HG03520 (cell line): Measurements from ENCODE around the gene DNAH14.

Experiments used
- ATAC-seq: cut with Tn5 transposase; IDR thresholded peaks from one replicate; pipeline ENCODE4 v1.9.1; 2021; ENCODE audit warnings: mild to moderate bottlenecking, moderate library complexity; ENCODE audit not compliant: unreplicated experiment

The DNAH14 gene

GRCh38 chr1:225422795-225423517, 493.5 kb downstream of the DNAH14 start:
- no peak for ATAC-seq

DNA sequence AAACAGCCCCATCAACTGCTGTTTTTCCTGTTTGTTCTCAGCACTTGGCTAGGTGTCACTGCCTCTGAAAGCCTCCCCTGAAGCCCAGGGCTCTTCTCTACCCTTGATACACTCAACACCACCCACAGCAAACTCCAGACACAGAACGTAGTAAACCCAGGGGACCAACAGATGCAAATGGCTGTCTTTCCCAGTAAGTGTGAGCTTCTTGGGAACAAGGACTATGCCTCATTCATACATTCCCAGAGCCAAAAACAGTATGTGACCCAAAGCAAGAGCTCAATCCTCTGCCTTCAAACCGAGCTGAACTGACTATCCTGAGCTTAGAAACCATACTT, 494.0 kb downstream of the DNAH14 start:
- ATAC-seq, result no peak

DNA sequence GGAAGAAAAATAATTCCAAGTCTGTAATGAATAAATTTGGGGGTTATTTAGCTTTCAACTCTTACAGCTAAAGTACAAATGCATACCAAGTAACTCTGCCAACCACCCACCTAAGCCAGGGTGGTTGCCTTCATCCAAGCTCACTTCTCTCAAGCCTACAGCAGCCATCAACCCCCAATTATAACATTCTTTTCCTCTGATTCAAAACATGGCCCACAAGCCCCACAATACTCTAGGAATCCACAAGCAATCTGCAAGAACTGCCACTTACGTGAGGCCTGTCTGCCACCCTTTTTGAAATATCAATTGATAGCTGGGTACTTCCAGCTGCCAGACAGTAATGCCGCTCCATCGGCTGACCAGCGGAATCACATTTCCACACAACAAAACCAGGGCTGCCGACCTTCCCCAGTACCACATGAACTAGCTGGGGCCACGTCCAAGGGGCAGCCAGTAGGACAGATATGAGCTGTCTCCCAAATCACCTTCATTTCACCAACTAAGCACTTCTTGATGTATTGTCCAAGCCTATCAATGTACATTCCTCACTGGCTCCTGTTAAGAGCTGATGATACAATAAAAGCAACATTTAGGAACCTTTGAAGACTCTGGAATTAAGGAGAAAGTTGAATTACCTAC, 495.2 kb downstream of the DNAH14 start:
- no peak for ATAC-seq

- ATAC-seq, result no peak
Measured at GRCh38 chr1:225425201-225425786, 495.8 kb downstream of the DNAH14 start.

DNA sequence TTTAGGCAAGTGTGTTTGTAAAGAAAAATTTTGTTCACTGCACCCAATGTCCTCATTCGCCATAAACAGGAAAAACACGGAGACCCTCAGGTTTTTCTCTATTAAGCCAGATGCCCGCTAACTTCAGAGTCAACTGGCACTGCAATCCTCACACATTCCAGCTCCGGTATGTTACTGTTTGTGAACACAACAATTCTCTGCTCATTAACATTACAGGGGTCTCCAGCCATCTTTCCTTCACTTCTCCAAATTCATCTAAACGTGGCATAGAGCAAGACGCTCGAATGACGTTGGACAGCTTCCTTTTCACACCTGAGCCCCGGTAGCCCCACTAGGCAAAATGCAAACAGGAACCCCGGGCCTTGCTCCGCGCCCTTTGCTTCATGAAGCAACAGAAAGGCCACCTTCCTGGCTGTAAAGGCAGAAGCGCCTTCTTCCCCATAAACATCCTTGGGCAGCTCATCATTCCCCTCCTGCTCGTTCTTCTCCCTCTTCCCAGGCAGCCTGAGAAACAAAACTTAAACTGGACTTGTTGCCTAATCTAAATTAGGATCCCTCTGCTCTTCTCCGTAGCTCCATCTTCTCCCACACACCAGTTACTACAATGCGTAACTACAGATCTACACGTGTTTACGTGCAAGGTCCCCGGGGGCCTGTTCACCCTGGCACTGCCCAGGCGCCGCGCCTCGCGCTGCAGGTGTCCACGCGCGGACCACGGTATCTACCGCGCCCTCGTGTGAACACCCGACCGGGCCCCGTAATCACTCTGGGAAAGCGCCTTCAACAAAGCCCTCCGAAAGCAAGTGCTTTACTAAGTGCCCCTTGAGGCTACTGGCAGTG, 497.1 kb downstream of the DNAH14 start:
- ATAC-seq, result no peak

DNA sequence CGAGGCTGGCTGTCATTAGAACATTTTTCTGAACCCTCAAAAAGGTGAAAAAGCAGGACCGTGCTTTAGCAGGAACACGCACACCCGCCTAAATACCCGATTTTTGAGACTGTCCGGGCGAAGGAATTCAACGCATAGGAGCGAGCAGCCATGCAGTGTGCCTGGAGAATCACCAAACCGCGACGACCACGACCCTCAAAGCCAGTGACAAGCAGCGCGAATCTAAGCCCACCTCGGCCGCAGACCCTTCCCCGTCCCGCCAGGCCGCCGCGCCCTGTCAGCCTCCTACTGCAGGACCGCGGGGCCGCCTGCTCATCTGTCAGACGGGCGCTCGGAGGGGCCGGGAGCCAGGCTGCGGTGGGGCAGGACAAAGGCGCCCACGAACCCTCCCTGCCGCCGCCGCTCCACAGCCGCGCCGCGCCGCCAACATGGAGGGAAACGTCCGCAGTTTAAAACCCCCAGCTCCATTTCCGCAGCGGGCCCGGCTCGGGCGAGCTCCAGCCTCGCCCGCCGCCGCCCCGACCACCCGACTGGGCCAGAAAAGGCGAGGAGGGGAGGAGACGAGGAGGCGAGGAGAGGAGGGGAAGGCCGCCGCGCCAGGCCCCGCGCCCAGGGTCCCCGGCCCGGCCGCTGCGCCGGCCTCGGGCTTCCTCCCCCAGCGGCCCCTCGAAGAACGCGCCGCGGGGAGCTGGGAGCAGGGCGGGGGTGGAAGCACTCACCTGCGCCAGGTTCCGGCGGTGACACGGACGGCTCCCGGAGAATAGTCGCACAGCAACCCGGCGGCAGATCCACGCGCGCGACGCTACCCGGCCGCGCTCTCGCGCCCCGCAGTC, 498.0 kb downstream of the DNAH14 start, which contains the start of gene LBR:
Gene LBR (minus strand): TSS at position 804 of the 833 bp plus-strand sequence. CDS start 3,963 bp downstream, outside the sequence.
- peak; percentile 30 for ATAC-seq

- peak; percentile 88 for ATAC-seq
Measured at GRCh38 chr1:225428068-225428880, 498.8 kb downstream of the DNAH14 start.

DNA sequence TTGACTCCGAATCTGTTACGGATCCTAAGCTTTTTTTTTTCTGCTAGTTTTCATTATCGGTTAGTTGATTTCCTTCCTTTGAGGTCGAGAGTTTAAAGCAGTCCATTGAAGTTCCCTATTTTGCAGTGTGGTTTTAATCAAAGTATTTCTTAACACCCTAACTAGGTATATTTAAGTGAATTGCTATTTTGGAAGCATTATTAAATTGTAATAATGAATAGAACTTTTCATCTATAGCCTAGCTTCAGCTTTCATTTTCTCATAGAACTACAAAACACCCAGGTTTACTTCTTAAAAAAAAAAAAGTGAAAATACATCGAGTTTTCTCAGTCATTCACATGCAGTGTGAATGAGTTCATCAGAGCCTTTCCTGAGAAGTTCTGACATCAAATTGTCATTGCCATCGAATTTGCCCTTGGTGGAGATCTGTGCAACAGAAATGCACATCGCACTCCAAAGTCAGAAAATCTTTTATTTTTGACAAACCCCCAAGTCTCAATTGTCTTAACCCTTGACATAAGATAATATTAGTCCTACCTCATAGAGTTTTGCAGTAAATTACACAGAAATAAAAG, 499.5 kb downstream of the DNAH14 start:
- no peak for ATAC-seq

DNA sequence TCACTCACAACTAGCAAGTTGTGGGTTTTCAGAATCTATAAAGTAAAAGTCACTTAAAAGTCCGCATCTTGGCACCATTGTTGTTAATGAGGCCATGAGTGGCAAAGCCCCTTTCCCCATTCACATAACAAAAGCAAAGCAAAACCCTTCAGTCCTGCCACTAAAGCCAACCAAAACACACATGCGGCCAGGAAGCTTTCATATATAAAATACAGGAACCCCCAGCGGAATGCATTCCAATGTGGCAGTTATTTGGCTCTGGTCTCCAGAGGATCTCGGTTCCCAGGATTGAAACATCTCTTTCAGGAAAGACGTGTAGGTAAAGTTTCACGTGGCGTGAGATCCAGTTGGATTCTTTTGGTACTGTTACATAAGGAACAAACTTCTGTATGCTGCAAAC, 500.8 kb downstream of the DNAH14 start:
- no peak for ATAC-seq

DNA sequence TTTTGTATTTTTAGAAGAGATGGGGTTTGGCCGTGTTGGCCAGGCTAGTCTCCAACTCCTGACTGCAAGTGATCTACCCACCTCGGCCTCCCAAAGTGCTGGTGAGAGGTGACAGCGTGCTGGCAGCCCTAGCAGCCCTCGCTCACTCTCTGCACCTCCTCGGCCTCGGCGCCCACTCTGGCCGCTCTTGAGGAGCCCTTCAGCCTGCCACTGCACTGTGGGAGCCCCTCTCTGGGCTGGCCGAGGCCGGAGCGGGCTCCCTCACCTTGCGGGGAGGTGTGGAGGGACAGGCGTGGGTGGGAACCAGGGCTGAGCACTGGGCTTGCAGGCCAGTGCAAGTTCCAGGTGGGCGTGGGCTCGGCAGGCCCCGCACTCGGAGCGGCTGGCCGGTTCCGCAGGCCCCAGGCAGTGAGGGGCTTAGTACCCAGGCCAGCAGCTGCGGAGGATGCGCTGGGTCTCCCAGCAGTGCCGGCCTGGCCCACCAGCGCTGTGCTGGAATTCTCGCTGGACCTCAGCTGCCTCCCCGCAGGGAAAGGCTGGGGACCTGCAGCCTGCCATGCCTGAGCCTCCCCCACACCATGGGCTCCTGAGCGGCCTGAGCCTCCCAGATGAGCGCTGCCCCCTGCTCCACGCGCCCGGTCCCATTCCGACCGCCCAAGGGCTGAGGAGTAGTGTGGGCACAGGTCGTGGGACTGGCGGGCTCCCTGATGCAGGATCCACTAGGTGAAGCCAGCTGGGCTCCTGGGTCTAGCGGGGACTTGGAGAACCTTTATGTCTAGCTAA, 501.8 kb downstream of the DNAH14 start:
- no peak for ATAC-seq

DNA sequence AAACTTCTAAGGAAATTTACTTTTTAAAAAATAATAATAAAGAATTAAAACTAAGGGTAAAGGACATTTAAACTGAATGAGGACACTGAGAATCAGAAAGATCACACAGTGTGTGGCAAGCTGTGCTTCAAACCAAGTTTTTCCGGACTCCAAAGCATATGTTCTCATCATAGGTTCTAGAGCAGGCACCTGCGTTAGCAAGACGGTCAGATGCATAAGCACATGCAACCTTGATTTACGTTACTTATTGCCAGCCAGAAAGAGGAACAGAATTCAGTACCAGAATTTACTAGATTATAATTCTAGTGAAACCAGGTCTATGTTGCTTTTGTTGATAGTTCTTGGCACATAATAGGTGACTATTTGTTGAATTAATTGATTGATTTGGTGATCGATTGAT, 504.6 kb downstream of the DNAH14 start:
- no peak for ATAC-seq

DNA sequence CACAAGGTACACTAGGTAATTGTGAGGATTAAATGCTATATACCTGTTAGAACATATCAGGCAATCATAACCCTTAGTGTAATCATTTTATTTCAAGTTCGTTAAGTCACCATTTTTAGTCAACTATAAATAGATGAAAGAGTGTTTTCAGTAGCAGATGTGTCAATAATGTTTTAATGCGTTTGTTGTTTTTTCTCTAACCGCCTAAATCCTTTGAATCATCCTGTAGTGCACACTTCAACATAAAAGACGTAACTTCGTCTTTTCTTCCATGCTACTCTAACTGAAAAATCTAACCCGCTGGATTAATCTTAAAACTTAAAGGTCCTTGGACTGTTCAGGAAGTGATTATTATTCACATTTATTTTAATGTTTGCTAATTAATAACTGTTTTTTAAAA, 505.6 kb downstream of the DNAH14 start:
- no peak for ATAC-seq

DNA sequence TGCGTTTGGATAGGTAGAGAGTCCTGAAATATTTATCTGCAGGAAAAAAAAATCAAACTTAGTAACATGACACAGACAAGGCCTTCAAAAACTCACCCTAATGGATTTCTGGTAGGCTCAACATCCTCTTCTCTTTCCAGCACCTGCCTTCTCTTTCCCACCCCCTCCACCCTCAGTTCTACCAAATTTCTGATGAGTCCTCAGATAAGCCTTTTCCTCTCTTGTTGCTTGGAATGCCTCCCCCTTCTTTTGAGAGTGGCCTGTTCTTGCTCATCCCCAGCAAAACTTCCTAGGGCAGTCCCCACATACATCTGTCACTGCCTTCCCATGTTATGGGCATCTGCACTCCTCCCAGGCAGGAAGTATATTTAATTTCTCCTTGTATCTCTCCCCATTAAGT, 506.0 kb downstream of the DNAH14 start:
- no peak for ATAC-seq

DNA sequence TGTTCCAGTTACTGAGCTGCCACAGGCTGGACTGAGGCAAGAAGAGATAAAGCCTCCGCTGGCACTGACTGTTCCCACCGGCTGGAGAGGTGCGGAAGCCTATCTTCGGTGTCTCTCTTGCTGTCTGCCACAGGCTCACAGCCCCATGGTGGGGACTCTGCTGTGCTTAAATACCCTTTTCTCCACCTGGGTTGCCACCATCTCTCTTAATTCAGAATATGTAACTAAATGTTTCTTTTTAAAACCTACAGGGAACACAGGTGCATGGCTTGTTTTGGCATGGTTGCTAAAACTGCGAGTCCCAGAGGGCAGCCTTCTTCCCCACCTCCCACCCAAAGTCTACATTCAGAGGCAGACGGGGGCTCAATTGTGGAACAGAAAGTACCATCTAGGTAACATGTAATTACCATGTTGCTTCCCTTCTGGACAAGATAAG, 506.5 kb downstream of the DNAH14 start:
- peak; percentile 51 for ATAC-seq

GRCh38 chr1:225437710-225438437, 508.4 kb downstream of the DNAH14 start:
- ATAC-seq, result no peak

DNA sequence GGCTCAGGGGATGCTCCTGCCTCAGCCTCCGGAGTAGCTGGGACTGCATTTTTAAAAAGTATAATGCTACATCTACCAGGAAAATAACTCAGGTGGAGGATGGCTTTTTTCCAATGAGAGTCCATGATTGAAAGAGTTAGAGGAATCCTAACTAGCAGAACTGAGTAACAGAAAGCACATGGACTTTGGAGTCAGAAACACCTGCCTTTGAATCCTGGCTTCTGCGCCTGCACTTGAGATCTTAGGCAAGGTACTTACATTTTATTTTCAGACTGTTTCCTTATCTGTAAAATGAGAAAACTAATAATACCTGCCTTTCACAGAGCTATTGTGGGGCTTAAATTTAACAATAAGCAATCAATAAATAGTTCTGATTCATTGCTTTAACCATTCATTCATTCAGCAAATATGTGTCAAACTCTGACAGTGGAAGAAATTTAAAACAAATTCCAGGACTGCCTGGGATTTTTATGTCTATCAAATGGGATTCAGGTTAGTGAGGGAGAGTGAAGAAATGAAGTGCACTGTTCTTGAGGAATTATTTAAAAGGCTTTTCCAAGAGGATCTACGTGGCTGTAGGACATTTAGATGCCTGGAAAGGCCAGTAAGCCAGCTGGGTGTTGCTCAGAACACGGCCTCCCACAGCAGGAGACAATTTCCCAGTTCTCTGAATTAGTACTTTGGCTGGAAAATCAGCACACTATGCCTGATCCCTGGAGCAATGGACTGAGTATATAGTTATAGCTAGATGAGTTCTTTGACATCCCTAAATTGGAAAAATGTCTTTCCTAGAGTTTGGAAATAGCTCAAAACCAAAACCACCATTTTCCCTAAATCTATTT, 511.1 kb downstream of the DNAH14 start:
- ATAC-seq, result no peak
